ENCODE data around the gene ERFL. TPM values are rescaled to one million over a fixed set of nuclear protein-coding genes. Genes with fewer than 3 reads are reported as not detected.

ERFL gene
- total RNA-seq, 1 donor from 2014 or later = 0.49 TPM

GRCh38 chr19:41956621-41957020 is 28.4 kb upstream of the ERFL start:
- Histone ChIP-seq H3K4me1 (peaks cover 14% of the 10 kb centered on the region), H3K9me3 (no peaks in the 10 kb centered on the region), H3K4me3 (no peak overlapping the region), H3K27ac (no peak overlapping the region), H3K36me3 (peaks cover 0 to 12% of the 10 kb centered on the region in 2 donors), H3K27me3 (no peaks in the 10 kb centered on the region)
- TF ChIP-seq POLR2AphosphoS5 (IDR thresholded peaks at IDR 0.05; ENCODE audit: insufficient read depth in 1 of 2, low read depth in 1 of 2) (no peak), CTCF (IDR thresholded peaks at IDR 0.05) (no peak), POLR2A (IDR thresholded peaks at IDR 0.05) (no peak)
- intact Hi-C loops (cut with DNase I) = loop anchor here (5.0 kb wide), 1 partner anchor 74 kb away; the partner anchor contains the start of gene ARHGEF1
- no peak for DNase-seq (ENCODE audit: extremely low spot score in 2 of 2)

- intact Hi-C loops (cut with DNase I) = loop anchor here (5.0 kb wide), 1 partner anchor 73 kb away; the partner anchor contains the start of gene ARHGEF1
- Histone ChIP-seq H3K27ac (no peak overlapping the region), H3K9me3 (no peaks in the 10 kb centered on the region), H3K27me3 (no peaks in the 10 kb centered on the region), H3K4me1 (peaks cover 14% of the 10 kb centered on the region), H3K4me3 (no peak overlapping the region), H3K36me3 (peaks cover 0 to 12% of the 10 kb centered on the region in 2 donors)
- DNase-seq (ENCODE audit: extremely low spot score in 2 of 2) = no peak
- TF ChIP-seq POLR2AphosphoS5 (IDR thresholded peaks at IDR 0.05; ENCODE audit: insufficient read depth in 1 of 2, low read depth in 1 of 2) = no peak
- no peak for TF ChIP-seq CTCF (IDR thresholded peaks at IDR 0.05)
- TF ChIP-seq POLR2A (IDR thresholded peaks at IDR 0.05) = no peak
These were observed 27.3 kb upstream of the ERFL start for GRCh38 chr19:41955521-41955920.

GRCh38 chr19:41951686-41952172 is 23.5 kb upstream of the ERFL start:
- TF ChIP-seq CTCF (IDR thresholded peaks at IDR 0.05) (peak; percentile 85 to 89 (median 87)), POLR2AphosphoS5 (IDR thresholded peaks at IDR 0.05; ENCODE audit: insufficient read depth in 1 of 2, low read depth in 1 of 2) (no peak)
- intact Hi-C loops (cut with DNase I) = no loop called here
- H3K27ac ChIP-seq = no peak overlapping the region
- H3K4me1 ChIP-seq = no peaks in the 10 kb centered on the region
- H3K36me3 ChIP-seq = peaks cover 0 to 12% of the 10 kb centered on the region in 2 donors
- no peak for DNase-seq (ENCODE audit: extremely low spot score in 2 of 2)
- no peaks in the 10 kb centered on the region for H3K9me3 ChIP-seq
- no peak overlapping the region for H3K4me3 ChIP-seq
- H3K27me3 ChIP-seq = no peaks in the 10 kb centered on the region

- no peak overlapping the region for H3K27ac ChIP-seq
- no peaks in the 10 kb centered on the region for H3K4me1 ChIP-seq
- no peaks in the 10 kb centered on the region for H3K36me3 ChIP-seq
- intact Hi-C loops (cut with DNase I) = no loop called here
- no peak overlapping the region for H3K4me3 ChIP-seq
- H3K9me3 ChIP-seq = no peaks in the 10 kb centered on the region
- no peaks in the 10 kb centered on the region for H3K27me3 ChIP-seq
- no peak for DNase-seq (ENCODE audit: extremely low spot score in 2 of 2)
- TF ChIP-seq POLR2A (IDR thresholded peaks at IDR 0.05) = no peak
These were observed 18.8 kb upstream of the ERFL start for GRCh38 chr19:41947091-41947490.

- TF ChIP-seq POLR2A (IDR thresholded peaks at IDR 0.05) (no peak), CTCF (IDR thresholded peaks at IDR 0.05) (no peak), POLR2AphosphoS5 (IDR thresholded peaks at IDR 0.05; ENCODE audit: insufficient read depth in 1 of 2, low read depth in 1 of 2) (no peak)
- peaks cover 12% of the 10 kb centered on the region for H3K4me1 ChIP-seq
- no peaks in the 10 kb centered on the region for H3K36me3 ChIP-seq
- no peak for DNase-seq (ENCODE audit: extremely low spot score in 2 of 2)
- peaks cover 8% of the 10 kb centered on the region for H3K27me3 ChIP-seq
- H3K9me3 ChIP-seq = no peaks in the 10 kb centered on the region
- no peak overlapping the region for H3K4me3 ChIP-seq
- intact Hi-C loops (cut with DNase I) = no loop called here
- no peak overlapping the region for H3K27ac ChIP-seq
These were observed 17.0 kb upstream of the ERFL start for GRCh38 chr19:41945135-41945766.
